NCI-H1930 (cell line): ENCODE measurements around the gene ZNF169.
A peak's percentile ranks its signal among the peaks of the same experiment; 100 is the strongest.
"Not testable (repeated sequence)": the region's sequence is repeated elsewhere in the genome, so short reads cannot be mapped to it uniquely, and the experiment has no call there.

Source experiments
- DNase-seq, 2 experiments: peaks; one replicate each; lab custom pipeline; 2025; lab: John Stamatoyannopoulos, UW

Gene ZNF169

DNA sequence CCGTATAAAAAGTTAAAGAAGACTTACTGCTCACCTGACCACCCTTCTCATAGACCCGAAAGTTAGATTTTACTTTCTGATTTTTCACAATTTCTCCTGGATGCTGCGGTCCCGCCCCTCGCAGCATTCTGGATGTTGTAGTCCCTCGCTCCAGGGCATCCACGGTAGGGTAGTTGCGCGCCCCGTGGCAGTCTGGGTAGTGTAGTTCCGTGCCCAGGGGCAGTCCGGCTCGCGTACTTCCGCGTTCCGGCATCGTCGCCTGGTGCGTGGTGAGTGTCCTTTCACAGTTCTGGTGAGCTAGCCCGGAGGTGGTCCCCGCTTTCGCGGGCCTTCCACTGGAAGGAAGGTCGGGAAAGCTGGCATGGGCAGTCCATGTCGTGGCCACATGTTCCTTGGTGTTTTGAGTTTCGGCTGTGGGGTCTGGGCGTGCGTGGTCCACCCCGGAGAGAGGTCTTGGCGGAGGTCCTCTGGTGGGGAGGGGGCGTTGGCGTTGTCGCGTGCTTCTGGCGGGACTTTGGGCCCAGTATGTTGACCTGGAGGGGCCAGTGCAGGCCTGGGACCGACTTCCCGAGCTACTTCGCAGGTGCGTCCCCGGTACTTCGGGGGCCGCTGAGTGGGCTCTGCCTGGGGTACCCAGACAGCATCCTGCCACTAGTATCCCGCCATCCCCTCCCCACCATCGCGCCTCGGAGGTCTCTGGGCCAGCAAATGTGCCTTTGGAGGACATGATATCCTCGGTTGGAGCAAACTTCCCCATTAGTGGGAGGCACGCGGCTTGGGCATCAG lies at the start of gene ZNF169:
TSS of gene ZNF169 (plus strand) at position 222 of the 786 bp plus-strand sequence. CDS start 19,515 bp downstream, outside the sequence.
- peak; percentile 83 to 87 for DNase-seq

DNA sequence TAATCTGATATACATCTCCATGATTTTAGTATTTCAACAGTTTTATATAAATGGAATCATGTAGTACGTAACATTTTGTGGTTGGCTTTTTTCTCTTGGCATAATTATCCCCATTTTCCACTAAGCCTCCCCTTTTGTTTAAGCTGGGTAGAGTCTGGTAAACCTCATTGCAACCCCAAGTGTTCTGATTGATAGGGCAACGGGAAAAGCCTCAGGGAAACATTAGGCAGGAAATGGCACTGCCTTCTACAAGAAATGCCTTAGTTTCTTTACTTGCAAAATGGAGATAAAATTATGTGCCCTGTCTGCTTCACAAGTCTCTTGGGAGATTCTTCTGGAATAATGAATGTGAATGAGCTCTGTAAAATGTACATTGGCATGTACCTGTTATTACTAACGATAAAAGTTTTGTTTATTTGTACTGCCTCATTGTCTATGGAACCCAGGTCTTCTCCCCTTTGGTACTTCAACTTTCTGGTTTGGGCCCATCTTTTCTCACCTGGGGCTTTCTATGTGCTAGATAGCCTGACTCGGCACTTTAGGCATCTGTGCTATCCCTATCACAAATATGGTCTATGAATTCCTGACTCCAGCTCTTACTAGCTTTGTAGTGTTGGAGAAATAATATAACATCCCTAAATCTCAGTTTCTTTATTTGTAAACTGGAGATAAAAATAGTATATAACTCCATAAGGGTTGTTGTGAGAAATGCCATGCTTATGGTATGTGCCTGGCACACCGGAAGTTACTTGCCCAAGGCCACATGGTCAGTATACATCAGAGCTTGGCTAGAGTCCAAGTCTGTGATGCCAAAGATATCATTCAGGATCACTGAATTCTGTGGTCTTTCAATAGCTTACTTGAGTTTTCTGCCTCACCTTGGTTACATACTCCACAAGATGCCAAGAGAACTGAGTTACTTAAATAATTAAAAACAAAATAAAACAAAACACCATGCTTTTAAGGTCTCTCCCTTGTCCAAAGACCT lies 48.2 kb upstream of the ZNF169 start:
- DNase-seq: no peak

GRCh38 chr9:94212091-94212490 lies 47.0 kb upstream of the ZNF169 start:
- DNase-seq: no peak

GRCh38 chr9:94212531-94212930 lies 46.6 kb upstream of the ZNF169 start:
- DNase-seq: no peak

GRCh38 chr9:94213511-94214124 lies 45.5 kb upstream of the ZNF169 start:
- DNase-seq: peak; percentile 59 to 62

GRCh38 chr9:94222870-94223269 lies 36.2 kb upstream of the ZNF169 start:
- no peak for DNase-seq

DNA sequence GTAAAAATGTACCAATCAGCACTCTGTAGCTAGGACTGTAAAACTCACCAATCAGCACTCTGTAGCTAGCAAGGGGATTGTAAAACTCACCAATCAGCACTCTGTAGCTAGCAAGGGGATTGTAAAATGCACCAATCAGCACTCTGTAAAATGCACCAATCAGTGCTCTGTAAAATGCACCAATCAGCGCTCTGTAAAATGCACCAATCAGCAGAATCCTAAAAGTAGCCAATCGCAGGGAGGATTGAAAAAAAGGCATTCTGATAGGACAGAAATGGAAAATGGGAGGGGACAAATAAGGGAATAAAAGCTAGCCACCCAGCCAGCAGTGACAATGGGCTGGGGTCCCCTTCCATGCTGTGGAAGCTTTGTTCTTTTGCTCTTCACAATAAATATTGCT lies 33.7 kb upstream of the ZNF169 start:
- not testable (repeated sequence) for DNase-seq

DNA sequence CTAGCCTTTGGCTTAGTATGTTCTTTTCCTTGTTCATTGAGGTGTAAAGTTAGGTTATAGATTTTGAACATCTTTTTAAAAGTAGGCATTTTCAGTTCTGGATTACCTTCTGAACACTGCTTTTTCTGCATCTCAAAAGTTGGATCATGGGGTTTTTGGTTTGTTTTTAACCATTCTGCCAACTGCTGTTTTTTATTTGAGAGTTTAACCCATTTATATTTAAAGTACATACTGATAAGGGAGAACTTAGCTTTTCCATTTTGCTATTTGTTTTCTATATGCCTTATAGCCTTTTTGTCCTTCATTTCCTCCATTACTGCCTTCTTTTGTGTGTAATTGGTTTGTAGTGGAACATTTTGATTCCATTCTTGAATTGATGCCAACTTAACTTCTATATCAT lies 30.5 kb upstream of the ZNF169 start:
- no peak for DNase-seq

DNA sequence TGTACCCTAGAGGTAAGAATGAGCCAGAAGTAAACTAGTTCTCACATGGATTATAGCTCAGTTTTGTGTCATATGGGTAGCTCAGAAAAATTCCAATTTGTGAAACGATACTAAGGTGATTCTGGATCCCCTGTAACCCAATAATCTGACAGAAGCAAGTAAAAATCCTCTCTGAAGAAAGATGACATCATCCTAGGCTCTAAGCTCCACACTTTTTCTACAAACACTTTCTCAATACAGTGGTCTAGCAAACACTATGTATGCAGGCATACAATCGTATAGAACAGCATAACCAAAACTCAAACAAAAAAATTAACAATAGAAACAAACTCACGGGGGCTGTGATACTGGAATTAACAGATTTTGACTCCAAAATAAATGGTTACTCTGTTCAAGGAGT lies 26.7 kb upstream of the ZNF169 start:
- no peak for DNase-seq

DNA sequence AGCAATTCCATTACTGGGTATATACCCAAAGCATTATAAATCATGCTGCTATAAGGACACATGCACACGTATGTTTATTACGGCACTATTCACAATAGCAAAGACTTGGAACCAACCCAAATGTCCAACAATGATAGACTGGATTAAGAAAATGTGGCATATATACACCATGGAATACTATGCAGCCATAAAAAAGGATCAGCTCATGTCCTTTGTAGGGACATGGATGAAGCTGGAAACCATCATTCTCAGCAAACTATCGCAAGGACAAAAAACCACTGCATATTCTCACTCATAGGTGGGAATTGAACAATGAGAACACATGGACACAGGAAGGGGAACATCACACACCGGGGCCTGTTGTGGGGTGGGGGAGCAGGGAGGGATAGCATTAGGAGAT lies 18.0 kb upstream of the ZNF169 start:
- DNase-seq: not testable (repeated sequence)

DNA sequence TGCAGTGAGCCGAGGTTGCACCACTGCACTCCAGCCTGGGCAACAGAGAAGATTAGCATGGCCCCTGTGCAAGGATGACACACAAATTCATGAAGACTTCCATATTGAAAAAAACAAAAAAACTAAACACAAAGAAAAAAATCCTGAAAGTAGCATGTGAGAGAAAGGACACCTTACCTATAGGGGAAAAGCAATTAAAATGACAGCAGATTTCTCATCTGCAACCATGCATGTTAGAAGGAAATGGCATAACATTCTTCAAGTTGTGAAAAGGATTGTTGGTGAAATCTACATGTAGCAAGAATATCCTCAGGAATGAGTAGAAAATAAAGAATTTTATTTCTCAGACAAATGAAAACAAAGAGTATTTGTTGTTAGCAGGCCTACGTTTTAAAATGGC lies 13.4 kb upstream of the ZNF169 start:
- no peak for DNase-seq

DNA sequence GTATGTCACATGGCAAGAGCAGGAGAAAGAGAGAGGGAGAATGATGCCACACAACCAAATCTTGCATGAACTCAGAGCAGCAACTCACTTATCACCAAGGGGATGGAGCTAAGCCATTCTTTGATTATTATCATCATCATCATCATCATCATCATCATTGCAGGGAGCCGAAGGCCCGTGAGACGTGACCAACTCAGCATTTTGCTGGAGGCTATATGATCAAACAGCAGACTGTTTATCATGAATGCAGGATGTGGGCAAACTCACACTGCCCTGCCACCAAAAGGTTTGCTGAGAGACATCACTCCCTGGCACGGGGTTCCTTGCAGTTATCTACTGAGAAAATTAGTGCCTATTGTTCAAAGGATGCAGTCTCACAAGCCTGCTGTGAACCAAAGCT lies 8.6 kb upstream of the ZNF169 start:
- no peak for DNase-seq

DNA sequence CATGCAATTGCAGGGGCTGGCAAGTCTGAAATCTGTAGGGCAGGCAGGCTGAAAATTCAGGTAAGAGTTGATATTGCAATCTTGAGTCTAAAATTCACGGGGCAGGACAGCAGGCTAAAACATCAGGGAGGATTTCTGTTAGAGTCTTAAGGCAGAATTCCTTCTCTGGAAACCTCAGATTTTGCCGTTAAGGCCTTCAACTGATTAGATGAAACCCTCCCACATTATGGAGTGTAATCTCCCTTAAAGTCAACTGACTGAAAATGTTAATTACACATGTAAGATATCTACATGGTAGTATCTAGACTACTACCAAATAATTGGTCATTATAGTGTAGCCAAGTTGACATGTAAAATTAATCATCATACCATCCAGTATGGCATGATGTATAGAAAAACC lies 3.1 kb upstream of the ZNF169 start:
- DNase-seq: no peak

GRCh38 chr9:94265626-94266402 lies 6.7 kb downstream of the ZNF169 start:
- DNase-seq: not testable (repeated sequence)

DNA sequence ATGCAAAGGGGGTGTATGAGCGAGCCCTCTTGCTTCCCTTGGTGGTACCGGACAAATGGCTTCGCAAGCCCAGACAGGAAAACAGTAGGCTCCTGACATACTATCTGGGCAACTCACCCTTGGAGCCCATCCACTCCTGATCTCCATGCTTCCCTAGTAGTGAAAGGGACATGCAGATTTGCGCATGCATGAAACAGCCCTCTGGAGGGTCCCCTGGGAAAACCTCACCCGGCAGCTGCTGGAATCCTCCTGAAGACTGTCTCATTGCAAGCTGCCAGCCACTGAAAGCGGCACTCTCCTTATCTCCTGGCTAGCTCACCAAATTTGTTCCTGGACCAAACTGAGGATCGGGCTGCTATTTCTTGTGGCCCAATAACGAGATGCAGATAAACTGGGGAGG lies 10.2 kb downstream of the ZNF169 start:
- DNase-seq: no peak

- no peak for DNase-seq
These were observed 10.9 kb downstream of the ZNF169 start for GRCh38 chr9:94270009-94270408.

DNA sequence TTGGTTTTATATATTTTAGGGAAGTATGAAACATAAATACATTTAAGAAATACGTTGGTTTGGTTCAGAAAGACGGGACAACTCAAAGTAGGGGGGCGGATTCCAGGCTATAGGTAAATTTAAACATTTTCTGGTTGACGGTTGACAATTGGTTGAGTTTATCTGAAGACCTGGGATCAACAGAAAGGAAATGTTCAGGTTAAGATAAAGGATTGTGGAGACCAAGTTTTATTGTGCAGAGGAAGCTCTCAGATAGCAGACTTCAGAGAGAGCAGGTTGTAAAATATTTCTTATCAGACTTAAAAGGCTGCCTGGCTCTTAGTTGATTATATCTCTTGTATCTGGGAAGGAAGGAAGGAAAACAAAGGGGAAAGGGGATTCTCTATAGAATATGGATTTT lies 17.9 kb downstream of the ZNF169 start:
- not testable (repeated sequence) for DNase-seq

DNA sequence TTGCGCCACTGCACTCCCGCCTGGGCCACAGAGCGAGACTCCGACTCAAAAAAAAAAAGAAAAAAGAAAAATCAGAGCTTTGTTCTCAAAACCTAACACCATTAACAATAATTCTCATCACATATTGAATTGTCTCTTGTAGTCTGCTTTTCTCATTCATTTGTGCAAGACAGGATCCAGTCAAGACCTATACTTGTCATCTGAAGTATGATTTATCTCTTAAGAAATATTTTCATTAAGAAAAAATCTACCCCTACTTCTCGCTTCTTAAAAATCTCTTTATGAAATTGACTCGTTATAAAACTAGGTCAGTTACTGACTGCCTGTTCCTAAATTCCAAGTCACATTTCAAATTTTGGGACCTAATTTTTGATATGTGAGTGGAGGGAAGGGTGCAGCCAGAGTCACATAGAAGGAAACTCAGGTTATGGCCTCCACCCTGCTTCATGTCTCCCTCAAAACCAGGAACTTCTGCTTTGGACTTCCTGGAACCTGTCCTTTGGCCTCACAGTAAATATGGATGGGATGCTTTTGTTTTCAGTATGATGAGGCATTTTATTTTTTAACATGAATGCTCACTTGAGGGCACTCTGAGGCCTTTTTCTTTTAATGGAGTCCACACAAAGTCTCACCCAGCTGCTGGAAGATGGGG lies 18.9 kb downstream of the ZNF169 start:
- DNase-seq: no peak

GRCh38 chr9:94280409-94280989 lies 21.4 kb downstream of the ZNF169 start:
- DNase-seq: no peak

GRCh38 chr9:94281101-94281500 lies 22.0 kb downstream of the ZNF169 start:
- DNase-seq: no peak

DNA sequence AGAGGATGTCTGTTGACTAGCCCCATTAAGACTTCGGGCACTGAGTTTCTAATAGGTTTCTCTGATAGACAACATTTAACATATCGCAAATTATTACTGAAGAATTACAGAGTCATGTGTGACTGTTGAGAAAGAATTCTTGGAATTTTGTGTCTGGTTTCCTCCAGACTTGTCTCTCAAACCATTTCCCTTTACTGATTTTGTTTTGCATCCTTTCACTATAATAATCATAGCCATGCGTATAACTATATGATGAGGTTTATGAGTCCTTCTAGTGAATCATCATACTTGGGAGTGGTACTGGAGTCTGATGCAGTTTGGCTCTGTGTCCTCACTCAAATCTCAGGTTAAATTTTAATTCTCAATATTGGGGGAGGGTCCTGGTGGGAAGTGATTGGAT lies 27.0 kb downstream of the ZNF169 start:
- DNase-seq: no peak
